Measurements from ENCODE around the gene MRPL20. TPM values are rescaled to one million over a fixed set of nuclear protein-coding genes. Genes with fewer than 3 reads are reported as not detected.

Gene MRPL20
- total and polyA plus RNA-seq, 4 donors: 47.8 to 170 (median 74.0) TPM

DNA sequence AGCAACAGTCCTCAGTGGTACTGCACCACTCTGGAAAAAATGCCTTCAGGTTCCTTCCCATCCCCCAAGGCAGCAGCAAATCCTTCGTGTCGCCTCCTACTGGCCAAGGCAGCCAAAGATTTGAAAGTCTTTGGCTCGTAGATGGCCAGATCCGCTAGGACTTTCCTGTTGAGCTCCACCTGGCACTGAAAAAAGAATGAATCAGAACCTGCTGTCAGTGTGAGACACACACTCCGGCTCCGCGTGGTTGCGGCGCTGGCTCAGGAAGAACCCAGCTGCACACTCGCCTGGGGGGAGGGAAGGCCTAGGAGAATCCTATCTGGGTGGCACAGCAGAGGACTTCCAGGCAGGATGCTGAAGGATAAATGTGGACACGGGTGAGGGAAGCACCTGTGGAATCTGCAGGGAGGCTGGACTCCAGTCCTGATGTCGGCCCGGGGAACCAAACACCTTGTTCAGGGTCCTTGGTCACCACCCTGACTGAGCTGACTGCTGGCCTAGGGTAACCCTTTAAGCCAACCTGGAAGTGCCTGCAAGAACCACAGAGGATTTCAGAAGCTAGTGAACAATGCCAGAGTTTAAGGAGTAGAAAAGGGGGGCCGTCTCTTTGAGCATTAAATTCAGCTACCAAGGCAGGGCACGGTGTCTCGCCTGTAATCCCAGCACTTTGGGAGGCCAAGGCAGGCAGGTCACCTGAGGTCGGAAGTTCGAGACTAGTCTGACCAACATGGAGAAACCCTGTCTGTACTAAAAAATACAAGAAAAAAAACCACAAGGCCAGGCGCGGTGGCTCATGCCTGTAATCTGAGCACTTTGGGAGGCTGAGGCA, 4.8 kb downstream of the MRPL20 start:
- Histone ChIP-seq H3K36me3 (ENCODE audit: control insufficient read depth in 4 of 4, insufficient read depth in 3 of 4, low read depth in 1 of 4, low read length in 3 of 4) (peaks cover 1 to 26% (median 18%) of the 10 kb centered on the region in 4 donors), H3K4me1 (ENCODE audit: control insufficient read depth in 4 of 4, insufficient read depth in 4 of 4, low read length in 3 of 4) (peaks cover 4 to 66% (median 58%) of the 10 kb centered on the region in 4 donors), H3K9me3 (ENCODE audit: control insufficient read depth in 4 of 4, low read length in 3 of 4) (no peaks in the 10 kb centered on the region), H3K27me3 (ENCODE audit: control insufficient read depth in 4 of 4, insufficient read depth in 4 of 4, low read length in 3 of 4) (no peaks in the 10 kb centered on the region), H3K27ac (ENCODE audit: low read depth in 1 of 2, low read length in 2 of 2) (peak overlapping the region; percentile 75 to 83), H3K9ac (ENCODE audit: low read depth in 1 of 2, low read length in 2 of 2) (no peak overlapping the region), H3K4me3 (ENCODE audit: low read depth in 1 of 3, low read length in 3 of 3) (peak overlapping the region in 2 of 3 donors; percentile 62 to 99)
- TF ChIP-seq TAF1 (conservative IDR thresholded peaks at IDR 0.05) (no peak), NR2F2 (IDR thresholded peaks at IDR 0.05) (no peak), MAX (IDR thresholded peaks at IDR 0.05) (no peak), FOXA2 (IDR thresholded peaks at IDR 0.05) (no peak), EGR1 (IDR thresholded peaks at IDR 0.05; ENCODE audit: low read depth in 2 of 2) (no peak), FOXA1 (IDR thresholded peaks at IDR 0.05) (no peak), CTCF (IDR thresholded peaks at IDR 0.05; ENCODE audit: low read depth, low read length, missing input control) (peak; percentile 36), SP1 (IDR thresholded peaks at IDR 0.05) (no peak), RXRA (IDR thresholded peaks at IDR 0.05) (peak in 1 of 2 donors; percentile 9), YY1 (IDR thresholded peaks at IDR 0.05) (no peak), GABPA (IDR thresholded peaks at IDR 0.05 in 1 of 2, conservative IDR thresholded peaks at IDR 0.05 in 1 of 2) (peak in 1 of 2 donors; percentile 17), RAD21 (IDR thresholded peaks at IDR 0.05) (peak; percentile 34 to 68), REST (IDR thresholded peaks at IDR 0.05) (no peak), HNF4A (conservative IDR thresholded peaks at IDR 0.05) (no peak), JUND (IDR thresholded peaks at IDR 0.05) (no peak), HNF4G (IDR thresholded peaks at IDR 0.05) (no peak)
- TF ChIP-seq, protein P1, sequence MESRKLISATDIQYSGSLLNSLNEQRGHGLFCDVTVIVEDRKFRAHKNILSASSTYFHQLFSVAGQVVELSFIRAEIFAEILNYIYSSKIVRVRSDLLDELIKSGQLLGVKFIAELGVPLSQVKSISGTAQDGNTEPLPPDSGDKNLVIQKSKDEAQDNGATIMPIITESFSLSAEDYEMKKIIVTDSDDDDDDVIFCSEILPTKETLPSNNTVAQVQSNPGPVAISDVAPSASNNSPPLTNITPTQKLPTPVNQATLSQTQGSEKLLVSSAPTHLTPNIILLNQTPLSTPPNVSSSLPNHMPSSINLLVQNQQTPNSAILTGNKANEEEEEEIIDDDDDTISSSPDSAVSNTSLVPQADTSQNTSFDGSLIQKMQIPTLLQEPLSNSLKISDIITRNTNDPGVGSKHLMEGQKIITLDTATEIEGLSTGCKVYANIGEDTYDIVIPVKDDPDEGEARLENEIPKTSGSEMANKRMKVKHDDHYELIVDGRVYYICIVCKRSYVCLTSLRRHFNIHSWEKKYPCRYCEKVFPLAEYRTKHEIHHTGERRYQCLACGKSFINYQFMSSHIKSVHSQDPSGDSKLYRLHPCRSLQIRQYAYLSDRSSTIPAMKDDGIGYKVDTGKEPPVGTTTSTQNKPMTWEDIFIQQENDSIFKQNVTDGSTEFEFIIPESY (IDR thresholded peaks at IDR 0.05): no peak
- TF ChIP-seq, protein P2, sequence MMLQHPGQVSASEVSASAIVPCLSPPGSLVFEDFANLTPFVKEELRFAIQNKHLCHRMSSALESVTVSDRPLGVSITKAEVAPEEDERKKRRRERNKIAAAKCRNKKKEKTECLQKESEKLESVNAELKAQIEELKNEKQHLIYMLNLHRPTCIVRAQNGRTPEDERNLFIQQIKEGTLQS (IDR thresholded peaks at IDR 0.05): no peak
- 53% methylated on average over 20 of the region's 20 CpGs for WGBS
- DNase-seq (ENCODE audit: low spot score): no peak

All from liver (tissue), 9 donors.